Activated T-cell treated with anti-CD3 and anti-CD28 coated beads, Interleukin-2, amount 50 U/mL, for 72 hours (primary cell): Measurements from ENCODE around the gene CBX3. TPM values are rescaled to one million over a fixed set of nuclear protein-coding genes. Genes with fewer than 3 reads are reported as not detected.
"Not testable (repeated sequence)": the region's sequence is repeated elsewhere in the genome, so short reads cannot be mapped to it uniquely, and the experiment has no call there.

Source experiments
- ATAC-seq, 2 donors: fragments of 150-1000 bp; cut with Tn5 transposase; replicated peaks in 1 of 2; 2 replicates each; pipeline ENCODE4 v1.10.0; 2021; ENCODE audit warnings: moderate library complexity in 2 of 2, mild to moderate bottlenecking in 1 of 2
- DNase-seq, 2 donors: peaks; one replicate each; pipeline ENCODE4 v3.0.0; 2021 to 2022; ENCODE audit warnings: mixed read lengths in 1 of 2
- H3K27ac Mint-ChIP-seq: one replicate; pipeline ENCODE4 v1.8.0; 2022; ENCODE audit warnings: mild to moderate bottlenecking, moderate library complexity, mixed read lengths
- H3K27me3 Mint-ChIP-seq: one replicate; pipeline ENCODE4 v1.8.0; 2022; ENCODE audit warnings: low read depth, mixed read lengths
- H3K36me3 Mint-ChIP-seq, 2 donors: one replicate each; pipeline ENCODE4 v1.8.0; 2022; ENCODE audit warnings: mixed read lengths in 2 of 2, mild to moderate bottlenecking in 1 of 2; ENCODE audit not compliant: insufficient read depth in 2 of 2
- H3K4me1 Mint-ChIP-seq: one replicate; pipeline ENCODE4 v1.8.0; 2022; ENCODE audit warnings: low read depth, mixed read lengths
- H3K4me3 Mint-ChIP-seq, 2 donors: one replicate each; pipeline ENCODE4 v1.8.0; 2022; ENCODE audit warnings: mild to moderate bottlenecking in 2 of 2, mixed read lengths in 2 of 2, moderate library complexity in 2 of 2
- H3K9me3 Mint-ChIP-seq, 2 donors: one replicate each; pipeline ENCODE4 v1.8.0; 2022; ENCODE audit warnings: mixed read lengths in 2 of 2
- total RNA-seq, 2 donors: library from RNA; stranded (reverse); gene quantifications; one replicate each; pipeline ENCODE4 v1.2.3, GENCODE V29; 2022

Gene CBX3
- 100 to 1,000 TPM; 201 to 221 TPM for total RNA-seq

GRCh38 chr7:26201247-26202018, at the start of gene CBX3:
Gene CBX3 (plus strand): TSS chr7:26201745. CDS start chr7:26202999, 1,254 bp downstream.
- peaks cover 27 to 66% of the 10 kb centered on the region in 2 donors for H3K36me3 Mint-ChIP-seq
- peak within 1 kb of the TSS; percentile 96 to 100 for H3K4me3 Mint-ChIP-seq
- DNase-seq (peak; percentile 95 to 97), ATAC-seq (peak; percentile 71 to 73)
- no peaks in the 10 kb centered on the region for H3K9me3 Mint-ChIP-seq
- no peaks in the 10 kb centered on the region for H3K27me3 Mint-ChIP-seq
- H3K4me1 Mint-ChIP-seq = peaks cover 51% of the 10 kb centered on the region
- peak within 1 kb of the TSS; percentile 100 for H3K27ac Mint-ChIP-seq

GRCh38 chr7:26151953-26152781, 49.4 kb upstream of the CBX3 start, which contains the start of gene NFE2L3:
Gene NFE2L3 (plus strand): TSS chr7:26152198. CDS start chr7:26152499, 301 bp downstream.
- H3K4me1 Mint-ChIP-seq = peaks cover 50% of the 10 kb centered on the region
- peak within 1 kb of the TSS; percentile 91 to 97 for H3K4me3 Mint-ChIP-seq
- no peaks in the 10 kb centered on the region for H3K9me3 Mint-ChIP-seq
- no peaks in the 10 kb centered on the region for H3K27me3 Mint-ChIP-seq
- peaks cover 5 to 8% of the 10 kb centered on the region in 2 donors for H3K36me3 Mint-ChIP-seq
- H3K27ac Mint-ChIP-seq = peak within 1 kb of the TSS; percentile 94
- DNase-seq (peak; percentile 87 to 93), ATAC-seq (peak; percentile 69 to 71)

- Mint-ChIP-seq H3K4me3 (peak overlapping the region; percentile 91 to 97), H3K4me1 (peaks cover 56% of the 10 kb centered on the region), H3K27ac (peak overlapping the region; percentile 94)
- H3K27me3 Mint-ChIP-seq, H3K36me3 Mint-ChIP-seq, H3K9me3 Mint-ChIP-seq: not testable (repeated sequence)
- DNase-seq = peak; percentile 57 to 59
- peak; percentile 33 to 35 for ATAC-seq
These were observed 48.7 kb upstream of the CBX3 start for GRCh38 chr7:26152782-26153240.

- DNase-seq (peak in 1 of 2 donors; percentile 36), ATAC-seq (peak; percentile 27 to 58)
- peak overlapping the region; percentile 94 for H3K27ac Mint-ChIP-seq
- peaks cover 62% of the 10 kb centered on the region for H3K4me1 Mint-ChIP-seq
- peaks cover 5 to 10% of the 10 kb centered on the region in 2 donors for H3K36me3 Mint-ChIP-seq
- H3K4me3 Mint-ChIP-seq = peak overlapping the region; percentile 91 to 97
- no peaks in the 10 kb centered on the region for H3K9me3 Mint-ChIP-seq
- no peaks in the 10 kb centered on the region for H3K27me3 Mint-ChIP-seq
These were observed 48.2 kb upstream of the CBX3 start for GRCh38 chr7:26153241-26153822.

GRCh38 chr7:26153823-26154783, 47.4 kb upstream of the CBX3 start:
- Mint-ChIP-seq H3K27ac (peak overlapping the region; percentile 94), H3K36me3 (peaks cover 4 to 11% of the 10 kb centered on the region in 2 donors), H3K4me1 (peaks cover 69% of the 10 kb centered on the region), H3K27me3 (no peaks in the 10 kb centered on the region), H3K4me3 (peak overlapping the region; percentile 91 to 97), H3K9me3 (no peaks in the 10 kb centered on the region)
- DNase-seq (peak; percentile 29 to 40), ATAC-seq (peak; percentile 14 to 32)

- Mint-ChIP-seq H3K4me1 (peaks cover 83% of the 10 kb centered on the region), H3K9me3 (no peaks in the 10 kb centered on the region), H3K27me3 (no peaks in the 10 kb centered on the region), H3K36me3 (peaks cover 4 to 11% of the 10 kb centered on the region in 2 donors), H3K4me3 (peak overlapping the region; percentile 91 to 97), H3K27ac (peak overlapping the region; percentile 95)
- DNase-seq (no peak), ATAC-seq (no peak)
These were observed 45.8 kb upstream of the CBX3 start for GRCh38 chr7:26155531-26156375.

GRCh38 chr7:26156451-26157420, 44.8 kb upstream of the CBX3 start:
- Mint-ChIP-seq H3K4me3 (peak overlapping the region; percentile 91 to 97), H3K27ac (peak overlapping the region; percentile 95), H3K4me1 (peaks cover 82% of the 10 kb centered on the region), H3K9me3 (no peaks in the 10 kb centered on the region), H3K27me3 (no peaks in the 10 kb centered on the region), H3K36me3 (peaks cover 2 to 11% of the 10 kb centered on the region in 2 donors)
- ATAC-seq = peak; percentile 36 to 51
- peak; percentile 53 to 60 for DNase-seq

- Mint-ChIP-seq H3K27ac (peak overlapping the region; percentile 95), H3K9me3 (no peaks in the 10 kb centered on the region), H3K27me3 (no peaks in the 10 kb centered on the region), H3K4me3 (peak overlapping the region; percentile 91 to 97), H3K36me3 (peaks cover 2 to 11% of the 10 kb centered on the region in 2 donors), H3K4me1 (peaks cover 89% of the 10 kb centered on the region)
- ATAC-seq (no peak), DNase-seq (no peak)
These were observed 43.9 kb upstream of the CBX3 start for GRCh38 chr7:26157520-26158105.

GRCh38 chr7:26159243-26159642, 42.3 kb upstream of the CBX3 start:
- DNase-seq (no peak), ATAC-seq (no peak)
- Mint-ChIP-seq H3K27ac (peak overlapping the region; percentile 3), H3K36me3 (peaks cover 1 to 11% of the 10 kb centered on the region in 2 donors), H3K4me1 (peaks cover 90% of the 10 kb centered on the region), H3K4me3 (peak overlapping the region; percentile 30 to 53), H3K9me3 (peaks cover 0 to 1% of the 10 kb centered on the region in 2 donors), H3K27me3 (no peaks in the 10 kb centered on the region)

GRCh38 chr7:26160896-26161295, 40.6 kb upstream of the CBX3 start:
- no peak for DNase-seq
- H3K27me3 Mint-ChIP-seq = no peaks in the 10 kb centered on the region
- no peak for ATAC-seq
- H3K27ac Mint-ChIP-seq = no peak overlapping the region
- no peak overlapping the region for H3K4me3 Mint-ChIP-seq
- H3K9me3 Mint-ChIP-seq = peaks cover 1 to 2% of the 10 kb centered on the region in 2 donors
- H3K36me3 Mint-ChIP-seq = peaks cover 2 to 12% of the 10 kb centered on the region in 2 donors
- peaks cover 81% of the 10 kb centered on the region for H3K4me1 Mint-ChIP-seq
